HG02798 (cell line): ENCODE results near the gene FADD.

Experiments used
- ATAC-seq: cut with Tn5 transposase; IDR thresholded peaks from one replicate; pipeline ENCODE4 v1.9.1; 2021; ENCODE audit warnings: mild to moderate bottlenecking; ENCODE audit not compliant: unreplicated experiment, poor library complexity

The FADD gene

DNA sequence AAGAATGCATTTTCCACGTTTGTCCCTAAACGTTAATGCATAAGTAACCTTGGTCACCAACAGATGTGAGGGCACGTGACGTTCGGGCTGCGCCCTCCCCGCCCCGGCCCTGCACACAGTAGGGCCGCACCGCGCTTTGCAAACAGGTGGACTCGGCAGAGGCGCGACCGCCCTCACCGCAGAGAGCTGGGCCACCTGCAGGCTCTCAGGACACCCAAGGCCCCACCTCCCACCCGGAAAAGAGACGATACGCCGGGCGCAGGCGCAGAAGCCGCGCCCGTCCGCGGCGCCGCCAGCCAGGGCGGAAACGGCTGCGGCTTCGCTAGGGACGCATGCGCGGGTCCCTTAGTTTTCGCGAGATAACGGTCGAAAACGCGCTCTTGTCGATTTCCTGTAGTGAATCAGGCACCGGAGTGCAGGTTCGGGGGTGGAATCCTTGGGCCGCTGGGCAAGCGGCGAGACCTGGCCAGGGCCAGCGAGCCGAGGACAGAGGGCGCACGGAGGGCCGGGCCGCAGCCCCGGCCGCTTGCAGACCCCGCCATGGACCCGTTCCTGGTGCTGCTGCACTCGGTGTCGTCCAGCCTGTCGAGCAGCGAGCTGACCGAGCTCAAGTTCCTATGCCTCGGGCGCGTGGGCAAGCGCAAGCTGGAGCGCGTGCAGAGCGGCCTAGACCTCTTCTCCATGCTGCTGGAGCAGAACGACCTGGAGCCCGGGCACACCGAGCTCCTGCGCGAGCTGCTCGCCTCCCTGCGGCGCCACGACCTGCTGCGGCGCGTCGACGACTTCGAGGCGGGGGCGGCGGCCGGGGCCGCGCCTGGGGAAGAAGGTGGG, at the start of gene FADD:
TSS of gene FADD (plus strand) at position 377 of the 831 bp plus-strand sequence. CDS start at position 541, 164 bp downstream.
- peak; percentile 83 for ATAC-seq

DNA sequence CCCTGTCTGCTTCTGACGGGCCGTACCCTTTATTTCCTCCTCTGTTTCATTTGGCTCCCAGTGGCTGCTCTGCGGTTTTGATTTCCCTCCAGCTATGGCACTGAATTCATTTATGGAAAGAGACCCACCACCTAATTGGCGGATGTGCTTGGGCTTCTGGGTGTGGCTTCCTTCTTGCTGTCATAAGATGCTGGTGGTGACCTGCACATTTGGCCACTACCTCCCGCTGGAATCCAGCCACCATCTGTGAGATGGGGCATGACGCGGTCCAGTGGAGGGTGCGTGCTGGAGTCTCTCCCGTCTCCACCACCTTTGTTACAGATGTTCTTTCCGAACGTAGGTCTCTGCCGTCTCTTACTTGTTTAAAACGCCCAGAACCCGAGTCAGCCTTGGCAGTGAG, 47.7 kb upstream of the FADD start:
- ATAC-seq = no peak

DNA sequence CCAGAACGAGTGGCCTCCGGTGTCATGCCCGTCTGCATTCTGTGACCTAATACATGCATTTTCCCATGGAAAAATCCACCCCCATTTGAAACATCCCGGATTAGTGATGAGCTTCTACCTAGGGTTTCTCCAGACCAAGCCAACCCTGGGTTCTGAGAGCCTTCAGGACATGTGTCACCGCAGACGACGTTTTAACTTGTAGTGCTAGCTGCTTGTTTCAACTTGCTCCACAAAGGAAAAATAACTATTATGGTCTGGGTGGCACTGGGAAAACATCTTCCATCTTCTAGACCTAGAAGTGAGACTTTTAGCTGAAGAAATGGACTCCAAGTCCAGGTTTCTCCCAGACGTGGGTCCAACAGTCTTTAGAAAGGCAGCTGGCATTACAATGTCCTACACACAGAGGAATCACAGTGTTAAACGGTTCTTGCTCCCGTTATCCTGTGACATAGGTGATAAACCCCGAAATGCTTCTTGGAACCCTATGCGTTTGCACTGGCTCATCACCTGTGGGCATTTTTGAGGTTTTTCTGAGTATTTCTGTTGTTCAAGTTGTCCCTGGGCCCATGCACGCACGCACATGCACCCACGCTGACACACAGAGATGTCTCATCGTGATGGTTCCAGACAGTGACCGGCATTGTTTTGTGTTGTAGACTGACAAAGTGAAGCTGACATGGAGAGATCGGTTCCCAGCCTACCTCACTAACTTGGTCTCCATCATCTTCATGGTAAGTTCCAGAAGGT, 46.6 kb upstream of the FADD start:
- no peak for ATAC-seq

- no peak for ATAC-seq
Observed at GRCh38 chr11:70158201-70158600, 44.9 kb upstream of the FADD start.

GRCh38 chr11:70158757-70159389, 44.2 kb upstream of the FADD start:
- no peak for ATAC-seq

DNA sequence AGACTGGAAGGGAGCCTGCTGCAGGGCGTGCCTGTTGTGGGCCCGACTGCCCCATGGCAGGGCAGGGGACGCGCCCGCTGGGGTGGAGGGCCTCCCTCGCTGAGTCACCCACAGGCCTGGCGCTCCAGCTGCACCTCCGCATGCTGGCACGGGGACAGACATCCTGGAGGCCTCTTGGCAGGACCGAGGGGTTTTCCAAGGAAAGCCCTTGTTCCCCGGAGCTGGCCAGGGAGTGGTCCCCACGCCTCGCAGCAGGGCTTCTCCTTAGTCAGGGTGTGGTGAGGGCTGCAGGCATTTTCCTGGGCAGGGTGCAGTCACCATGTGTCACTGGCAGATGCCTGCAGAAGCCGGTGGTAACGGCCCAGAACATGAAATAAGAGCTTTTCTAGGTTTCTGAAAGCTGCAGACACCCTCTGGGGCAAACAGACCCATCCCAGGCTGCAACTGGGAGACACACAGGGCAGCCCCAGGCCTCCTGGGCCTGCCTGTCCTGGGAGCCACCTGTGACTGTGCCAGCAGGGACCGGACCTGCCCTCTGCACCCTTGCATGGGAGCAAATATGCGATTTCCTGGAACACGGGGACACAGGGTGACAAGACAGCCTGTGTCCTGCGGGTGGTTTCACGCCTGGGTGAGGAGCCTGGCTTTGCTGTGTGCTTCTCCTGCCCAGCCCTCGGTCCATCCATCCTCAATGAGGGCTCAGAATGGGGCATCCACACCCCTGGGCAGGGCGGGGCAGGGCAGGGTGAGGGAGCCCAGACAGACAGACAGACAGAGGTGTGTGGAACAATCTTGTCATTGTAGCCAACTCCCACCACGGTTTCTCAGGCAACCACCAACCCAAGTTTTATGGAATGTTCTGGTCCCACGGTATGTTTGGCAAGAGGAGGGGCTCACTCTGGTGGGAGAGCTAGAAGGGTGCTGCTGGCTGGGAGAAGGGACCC, 43.2 kb upstream of the FADD start:
- ATAC-seq = no peak

GRCh38 chr11:70161043-70161625, 42.0 kb upstream of the FADD start:
- ATAC-seq = no peak

DNA sequence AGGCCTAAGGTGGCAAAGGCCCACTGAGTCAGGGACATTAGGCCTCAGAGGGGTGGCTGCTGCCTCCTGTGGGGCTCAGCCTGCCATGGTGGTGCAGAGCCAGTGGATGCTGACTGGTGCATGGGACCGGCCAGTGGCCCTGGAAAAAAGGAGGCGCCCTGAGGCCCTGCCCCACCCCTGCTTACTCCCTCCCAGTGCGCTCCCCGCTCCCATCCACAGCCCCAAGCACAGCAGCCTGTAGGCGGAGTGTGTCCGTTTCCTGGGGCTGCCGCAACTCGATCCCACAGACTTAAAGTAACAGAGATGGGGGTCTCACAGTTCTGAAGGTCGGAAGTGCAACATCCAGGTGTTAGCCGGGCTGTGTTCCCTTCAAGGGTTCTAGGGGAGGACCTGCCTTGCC, 38.4 kb upstream of the FADD start:
- no peak for ATAC-seq

DNA sequence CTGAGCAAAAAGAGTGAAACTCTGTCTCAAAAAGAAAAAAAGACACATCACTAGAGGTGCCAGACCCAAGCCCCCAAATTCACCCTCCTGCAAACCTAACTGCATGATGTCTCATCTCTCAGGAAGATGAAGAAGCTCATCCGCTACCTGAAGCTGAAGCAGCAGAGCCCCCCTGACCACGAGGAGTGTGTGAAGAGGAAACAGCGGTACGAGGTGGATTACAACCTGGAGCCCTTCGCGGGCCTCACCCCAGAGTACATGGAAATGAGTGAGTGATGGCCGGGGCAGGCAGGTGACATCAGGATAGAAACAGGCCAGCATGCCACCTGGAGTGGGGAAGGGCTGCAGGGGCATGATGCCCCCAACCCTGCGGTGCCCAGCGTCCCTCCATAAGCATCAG, 36.0 kb upstream of the FADD start:
- ATAC-seq = no peak

- ATAC-seq = no peak
Observed at GRCh38 chr11:70167723-70168404, 35.2 kb upstream of the FADD start.

DNA sequence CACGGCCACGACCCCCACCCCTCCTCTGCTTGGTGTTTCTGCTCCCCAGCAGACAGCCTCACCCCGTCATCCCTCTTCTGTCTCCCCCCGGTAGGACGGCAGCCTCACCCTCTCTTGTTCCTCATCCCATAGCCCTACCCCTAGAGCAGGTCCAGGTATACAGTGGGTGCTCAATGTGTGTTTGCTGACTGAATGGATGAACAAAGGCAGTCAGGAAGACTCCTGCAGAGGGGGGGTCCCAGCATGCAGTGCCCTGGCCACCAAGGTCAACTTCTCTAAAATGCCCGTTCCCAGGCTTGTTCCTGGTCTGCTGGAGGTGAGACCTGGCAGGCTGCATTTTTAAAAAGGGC, 34.7 kb upstream of the FADD start:
- no peak for ATAC-seq

- no peak for ATAC-seq
Observed at GRCh38 chr11:70169127-70169526, 34.0 kb upstream of the FADD start.

DNA sequence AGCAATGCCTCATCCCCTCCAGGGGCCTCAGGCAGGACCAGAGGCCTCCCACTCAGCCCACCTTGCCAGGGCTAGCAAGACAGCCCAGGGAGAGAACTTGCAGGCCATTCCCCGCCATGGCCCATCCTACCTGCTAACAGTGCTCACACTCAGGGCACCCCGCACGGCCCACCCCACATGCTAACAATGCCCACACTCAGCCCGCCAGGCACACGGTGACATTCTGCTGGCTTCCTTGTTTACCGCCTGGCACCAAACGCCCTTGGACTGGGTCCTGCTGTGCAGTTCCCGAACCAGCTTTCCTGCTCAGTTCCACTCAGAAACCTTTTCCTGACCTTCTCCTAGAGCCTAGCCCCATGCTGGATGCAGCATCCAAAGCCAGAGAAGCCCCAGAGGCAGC, 33.5 kb upstream of the FADD start:
- ATAC-seq = no peak

GRCh38 chr11:70170596-70171210, 32.4 kb upstream of the FADD start:
- no peak for ATAC-seq

DNA sequence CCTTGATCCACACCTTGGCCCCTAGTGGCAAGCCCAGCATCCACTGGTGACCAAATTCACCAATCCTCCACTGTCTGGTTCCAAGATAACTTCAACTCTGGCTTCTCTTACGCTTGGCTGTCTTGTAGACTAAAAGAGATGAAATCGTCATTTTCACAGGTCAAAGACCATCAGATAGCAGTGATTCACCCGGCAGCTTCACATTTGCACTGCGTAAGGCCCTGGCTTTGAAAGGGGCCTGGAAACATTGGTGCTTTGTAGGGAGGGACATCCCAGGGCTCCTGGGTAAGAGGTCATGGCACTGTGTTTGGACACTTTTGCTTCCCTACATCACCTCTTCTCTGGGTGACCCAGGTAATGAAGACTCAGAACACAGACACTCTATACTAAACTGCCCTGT, 30.1 kb upstream of the FADD start:
- ATAC-seq = no peak

DNA sequence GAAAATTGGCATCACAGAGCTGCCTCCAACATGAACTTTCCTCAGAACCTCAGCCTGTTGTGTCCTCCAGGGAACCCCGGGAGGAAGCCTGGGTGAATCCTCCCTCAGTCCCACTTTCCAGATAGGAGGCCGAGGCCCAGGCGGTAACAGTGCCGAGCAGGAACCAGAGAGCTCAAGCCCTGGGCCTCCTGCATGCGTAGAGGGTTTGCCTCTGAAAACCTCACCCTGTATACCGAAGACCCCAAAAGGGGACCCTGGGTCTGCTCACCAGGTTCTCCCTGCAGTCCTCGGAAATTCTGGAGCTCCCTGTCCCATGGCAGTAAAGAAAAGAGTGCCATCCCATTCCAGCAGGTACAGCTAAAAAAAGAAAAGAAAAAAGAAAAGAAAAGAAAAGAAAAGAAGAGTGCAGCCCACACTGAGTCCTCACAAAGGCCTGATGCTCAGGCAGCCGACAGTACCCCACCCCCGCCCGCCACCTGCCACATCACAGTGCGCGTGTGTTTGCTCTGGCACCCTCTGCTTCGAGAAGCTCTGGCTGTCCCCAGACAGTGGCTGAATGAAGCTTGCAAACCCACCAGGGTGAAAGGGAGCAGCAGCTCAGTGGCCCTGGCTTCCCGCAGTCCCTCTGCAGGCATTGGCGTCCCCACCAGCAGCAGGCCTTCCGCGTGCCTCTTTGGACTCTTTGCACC, 28.4 kb upstream of the FADD start:
- no peak for ATAC-seq

DNA sequence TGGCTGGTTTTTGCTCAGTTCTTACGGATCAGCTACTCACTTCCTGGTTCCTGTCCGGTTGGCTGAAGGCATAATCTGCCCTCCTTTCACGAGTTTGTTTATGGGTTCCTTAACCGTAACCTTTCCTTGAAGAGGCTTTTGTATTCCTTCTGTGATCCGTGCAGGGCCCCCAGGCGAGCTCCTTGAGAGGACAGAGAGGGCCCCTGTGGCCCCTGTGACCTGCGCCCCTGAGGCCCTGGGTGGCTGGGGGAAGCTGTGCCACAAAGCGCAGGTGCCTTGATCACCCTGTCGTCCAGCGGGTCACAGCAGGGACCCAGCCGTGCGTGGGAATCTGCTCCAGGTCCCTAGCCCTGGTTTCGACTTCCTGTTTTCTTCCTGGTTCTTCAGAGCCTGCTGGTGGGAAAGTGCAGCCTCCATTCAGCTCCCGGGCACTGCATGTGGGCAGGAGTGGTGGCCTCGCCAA, 27.8 kb upstream of the FADD start:
- ATAC-seq = no peak
